ENCODE results near the gene MAP1LC3A. TPM values are rescaled to one million over a fixed set of nuclear protein-coding genes. Genes with fewer than 3 reads are reported as not detected.
A peak's percentile ranks its signal among the peaks of the same experiment; 100 is the strongest.

The MAP1LC3A gene
- total and polyA plus RNA-seq, 8 donors = 11.7 to 98.4 (median 50.4) TPM

DNA sequence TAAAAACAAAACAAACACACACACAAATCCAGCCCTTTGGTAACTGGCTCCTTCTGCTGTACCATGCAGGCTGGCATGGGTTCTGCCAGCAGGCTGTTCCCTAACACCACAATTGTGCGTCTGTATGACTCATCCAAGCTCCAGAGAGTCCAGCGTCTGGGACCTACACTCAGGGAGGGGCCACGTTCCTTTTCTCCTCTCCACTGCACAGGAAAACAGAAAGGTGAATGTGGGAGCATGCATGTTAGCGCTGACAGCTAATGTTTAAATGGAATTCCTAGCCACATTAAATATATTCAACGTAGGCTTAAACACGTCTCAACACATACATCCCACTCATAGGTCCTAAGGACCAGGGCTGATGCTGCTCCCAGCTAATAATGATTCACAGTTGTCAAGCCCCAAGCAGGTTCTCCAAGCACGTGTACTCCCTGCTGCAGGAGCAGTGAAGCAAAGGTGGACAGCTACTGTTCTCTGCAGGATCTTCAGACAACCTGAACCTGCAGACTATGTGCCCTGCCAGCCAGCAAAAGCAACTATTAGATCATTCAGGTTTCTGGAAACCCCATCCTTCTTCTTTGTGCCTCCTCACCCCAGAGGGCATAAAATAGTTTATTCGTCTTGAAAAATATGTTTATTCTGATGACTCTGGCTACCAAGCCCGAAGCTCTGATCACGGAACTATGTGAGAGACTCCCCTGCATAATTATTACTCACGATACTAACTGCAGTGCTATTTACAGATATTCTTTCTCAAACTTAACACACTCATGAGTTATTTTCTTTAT, 20.9 kb downstream of the MAP1LC3A start:
- DNase-seq = peak; percentile 70 to 73
- H3K27me3 ChIP-seq = no peaks in the 10 kb centered on the region
- intact Hi-C loops (cut with DNase I; ENCODE audit: low total_unique reads) = loop anchor here (10.0 kb wide), 1 partner anchor 115 kb away; no protein-coding TSS in a partner anchor
- peak in 2 of 3 donors; percentile 24 to 67 for TF ChIP-seq POLR2AphosphoS5 (IDR thresholded peaks at IDR 0.05)
- peak in 5 of 7 experiments; percentile 8 to 55 (median 41) for TF ChIP-seq CTCF (IDR thresholded peaks at IDR 0.05)
- no peak for TF ChIP-seq POLR2A (IDR thresholded peaks at IDR 0.05)
- H3K27ac ChIP-seq = no peak overlapping the region
- H3K4me1 ChIP-seq = peaks cover 0 to 38% (median 19%) of the 10 kb centered on the region in 4 donors
- H3K4me3 ChIP-seq = no peak overlapping the region
- WGBS, 5 donors = 57 to 67% (median 63%) methylated on average over 11 of the region's 11 CpGs
- peaks cover 0 to 48% (median 29%) of the 10 kb centered on the region in 4 donors for H3K36me3 ChIP-seq
- no peaks in the 10 kb centered on the region for H3K9me3 ChIP-seq

- peaks cover 4 to 50% (median 30%) of the 10 kb centered on the region in 4 donors for H3K36me3 ChIP-seq
- peaks cover 0 to 38% (median 19%) of the 10 kb centered on the region in 4 donors for H3K4me1 ChIP-seq
- no peak overlapping the region for H3K27ac ChIP-seq
- no peaks in the 10 kb centered on the region for H3K9me3 ChIP-seq
- H3K4me3 ChIP-seq = no peak overlapping the region
- TF ChIP-seq EP300 (IDR thresholded peaks at IDR 0.05) (no peak), POLR2AphosphoS5 (IDR thresholded peaks at IDR 0.05) (peak in 1 of 3 donors; percentile 28), POLR2A (IDR thresholded peaks at IDR 0.05) (no peak), CTCF (IDR thresholded peaks at IDR 0.05) (no peak)
- no peaks in the 10 kb centered on the region for H3K27me3 ChIP-seq
- WGBS, 5 donors = 79 to 88% (median 84%) methylated on average over 7 of the region's 7 CpGs
- intact Hi-C loops (cut with DNase I; ENCODE audit: low total_unique reads) = loop anchor here (10.0 kb wide), 1 partner anchor 115 kb away; no protein-coding TSS in a partner anchor
- DNase-seq = peak; percentile 42 to 59
Measured at GRCh38 chr20:34579979-34580940, 21.7 kb downstream of the MAP1LC3A start.

DNA sequence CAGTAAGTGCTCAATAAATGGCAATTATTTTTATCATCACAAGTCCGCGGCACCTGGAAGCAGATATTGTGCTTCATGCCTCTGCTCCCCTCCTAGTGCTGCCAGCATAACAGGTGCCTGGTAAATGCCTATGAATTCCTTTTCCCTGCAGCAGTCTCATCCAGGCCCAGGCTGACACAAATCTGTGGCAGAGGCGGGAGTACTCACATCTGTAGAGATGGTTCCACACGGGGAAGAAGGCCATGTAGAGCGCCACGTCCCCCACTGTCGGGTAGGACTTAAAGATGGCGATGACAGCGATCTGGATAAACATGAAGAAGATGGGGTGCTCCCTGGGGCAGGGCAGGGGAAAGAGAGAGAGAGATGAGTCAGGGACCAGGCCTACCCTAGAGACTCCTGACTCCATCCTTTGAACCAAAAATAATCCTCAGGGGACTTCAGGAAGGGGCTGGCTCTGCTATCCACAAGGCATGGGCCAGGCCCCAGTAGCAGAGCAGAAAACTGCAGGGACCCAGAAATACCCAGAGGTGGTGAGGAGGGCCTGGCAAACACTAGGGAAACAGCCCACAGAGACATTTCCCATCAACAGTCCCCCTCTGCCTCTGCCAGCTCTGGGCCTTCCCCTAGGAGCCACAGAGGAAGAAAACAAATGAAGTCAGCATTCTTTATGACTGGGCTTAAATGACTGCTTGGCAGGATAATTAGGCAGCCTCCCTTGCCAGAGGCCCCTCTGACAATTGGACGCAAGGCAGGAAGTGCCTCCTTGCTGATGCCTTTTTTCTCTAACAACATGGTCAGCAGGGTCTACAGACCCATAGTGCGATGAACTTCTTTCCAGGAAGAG, 23.0 kb downstream of the MAP1LC3A start:
- peak in 1 of 2 donors; percentile 67 for DNase-seq
- 87 to 94% (median 88%) methylated on average over 11 of the region's 11 CpGs for whole genome bisulfite sequencing, 5 donors
- H3K9me3 ChIP-seq = no peaks in the 10 kb centered on the region
- peaks cover 0 to 38% (median 19%) of the 10 kb centered on the region in 4 donors for H3K4me1 ChIP-seq
- intact Hi-C loops (cut with DNase I; ENCODE audit: low total_unique reads) = no loop called here
- peak overlapping the region in 4 of 5 donors; percentile 10 to 57 (median 40) for H3K27ac ChIP-seq
- TF ChIP-seq POLR2AphosphoS5 (IDR thresholded peaks at IDR 0.05) (no peak), CTCF (IDR thresholded peaks at IDR 0.05) (no peak), POLR2A (IDR thresholded peaks at IDR 0.05) (no peak), EP300 (IDR thresholded peaks at IDR 0.05) (no peak)
- H3K4me3 ChIP-seq = no peak overlapping the region
- peaks cover 4 to 57% (median 36%) of the 10 kb centered on the region in 4 donors for H3K36me3 ChIP-seq
- no peaks in the 10 kb centered on the region for H3K27me3 ChIP-seq

All from stomach (tissue), 9 donors.